ENCODE results near the gene HIF1A. TPM values are rescaled to one million over a fixed set of nuclear protein-coding genes. Genes with fewer than 3 reads are reported as not detected.

Gene HIF1A
- total and polyA plus RNA-seq, 2 experiments from 2014 or later: 113 to 242 TPM

DNA sequence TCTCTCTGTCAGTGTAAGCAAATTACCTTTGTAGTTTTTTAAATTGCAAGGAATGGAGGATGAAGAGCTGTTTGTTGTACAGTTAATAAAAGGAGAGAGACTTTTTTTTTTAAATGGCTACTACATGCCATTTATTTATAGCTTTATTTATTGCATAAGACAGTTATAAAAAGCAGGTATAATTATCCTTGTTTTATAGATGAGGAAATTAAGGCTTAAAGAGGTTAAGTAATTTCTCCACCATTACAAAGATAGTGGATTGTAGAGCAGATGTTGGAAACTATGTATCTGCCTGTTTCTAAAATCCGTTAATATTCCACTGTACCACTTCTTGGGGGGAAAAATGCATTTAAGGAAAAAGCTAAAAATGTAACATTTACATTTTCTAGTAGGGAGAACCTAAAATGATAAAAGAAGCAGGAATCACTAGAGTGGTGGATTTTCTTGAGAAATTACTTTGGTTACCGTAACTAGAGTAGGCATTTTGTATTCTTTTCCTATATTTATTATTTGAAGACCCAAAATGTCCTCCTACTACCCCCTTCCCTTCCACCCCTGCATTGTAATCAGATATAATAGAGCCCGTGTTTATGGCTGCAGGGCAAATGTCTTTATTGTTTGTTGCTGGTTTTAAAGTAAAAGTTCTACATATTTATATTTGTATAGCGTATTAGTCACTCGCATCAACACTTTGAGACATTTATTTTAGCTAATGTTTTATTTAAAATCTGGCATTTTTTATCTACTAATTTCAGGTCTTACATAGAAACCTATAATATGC lies 69.2 kb downstream of the HIF1A start:
- Histone ChIP-seq H3K27me3 (ENCODE audit: insufficient read depth) (no peaks in the 10 kb centered on the region), H3K79me2 (replicated peaks; ENCODE audit: insufficient read depth) (peaks cover 63% of the 10 kb centered on the region), H3K27ac (ENCODE audit: low read depth) (no peak overlapping the region), H3K4me3 (peak overlapping the region; percentile 79), H3K36me3 (ENCODE audit: insufficient read depth) (peaks cover 10% of the 10 kb centered on the region; the same call in 1 of the 2 replicates), H3F3A (replicated peaks; ENCODE audit: low read depth) (no peaks in the 10 kb centered on the region), H3K9me2 (ENCODE audit: insufficient read depth) (no peaks in the 10 kb centered on the region), H4K20me1 (replicated peaks; ENCODE audit: insufficient read depth) (no peaks in the 10 kb centered on the region; the same call in 1 of the 2 replicates), H3K4me2 (peak overlapping the region; percentile 85), H2AFZ (no peak overlapping the region), H3K4me1 (ENCODE audit: insufficient read depth) (peaks cover 25% of the 10 kb centered on the region)
- DNase-seq (ENCODE audit: low spot score) (no peak), ATAC-seq (no peak)
- no peak for TF ChIP-seq ZNF462 (CRISPR knock-in tag; IDR thresholded peaks at IDR 0.05)
- no peak for TF ChIP-seq JUNB (IDR thresholded peaks at IDR 0.05; ENCODE audit: unreplicated experiment)
- TF ChIP-seq EZH2phosphoT487 (IDR thresholded peaks at IDR 0.05; ENCODE audit: unreplicated experiment): no peak
- no peak for TF ChIP-seq NANOG (IDR thresholded peaks at IDR 0.05; ENCODE audit: borderline replicate concordance)
- TF ChIP-seq ZNF331 (CRISPR knock-in tag; IDR thresholded peaks at IDR 0.05; ENCODE audit: low read depth): no peak
- TF ChIP-seq ETS1 (IDR thresholded peaks at IDR 0.05): no peak
- TF ChIP-seq POLR2AphosphoS5 (IDR thresholded peaks at IDR 0.05; ENCODE audit: low read depth): no peak
- TF ChIP-seq, protein P1, sequence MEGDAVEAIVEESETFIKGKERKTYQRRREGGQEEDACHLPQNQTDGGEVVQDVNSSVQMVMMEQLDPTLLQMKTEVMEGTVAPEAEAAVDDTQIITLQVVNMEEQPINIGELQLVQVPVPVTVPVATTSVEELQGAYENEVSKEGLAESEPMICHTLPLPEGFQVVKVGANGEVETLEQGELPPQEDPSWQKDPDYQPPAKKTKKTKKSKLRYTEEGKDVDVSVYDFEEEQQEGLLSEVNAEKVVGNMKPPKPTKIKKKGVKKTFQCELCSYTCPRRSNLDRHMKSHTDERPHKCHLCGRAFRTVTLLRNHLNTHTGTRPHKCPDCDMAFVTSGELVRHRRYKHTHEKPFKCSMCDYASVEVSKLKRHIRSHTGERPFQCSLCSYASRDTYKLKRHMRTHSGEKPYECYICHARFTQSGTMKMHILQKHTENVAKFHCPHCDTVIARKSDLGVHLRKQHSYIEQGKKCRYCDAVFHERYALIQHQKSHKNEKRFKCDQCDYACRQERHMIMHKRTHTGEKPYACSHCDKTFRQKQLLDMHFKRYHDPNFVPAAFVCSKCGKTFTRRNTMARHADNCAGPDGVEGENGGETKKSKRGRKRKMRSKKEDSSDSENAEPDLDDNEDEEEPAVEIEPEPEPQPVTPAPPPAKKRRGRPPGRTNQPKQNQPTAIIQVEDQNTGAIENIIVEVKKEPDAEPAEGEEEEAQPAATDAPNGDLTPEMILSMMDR (conservative IDR thresholded peaks at IDR 0.05; ENCODE audit: low read depth in 2 of 2): no peak
- no peak for TF ChIP-seq STAT1 (IDR thresholded peaks at IDR 0.05; ENCODE audit: unreplicated experiment)
- no peak for TF ChIP-seq ZNF114 (CRISPR knock-in tag; IDR thresholded peaks at IDR 0.05)
- no peak for TF ChIP-seq EZH2 (IDR thresholded peaks at IDR 0.05; ENCODE audit: low read depth, unreplicated experiment)
- TF ChIP-seq REST (IDR thresholded peaks at IDR 0.05; ENCODE audit: unreplicated experiment): no peak
- no peak for TF ChIP-seq CREB1 (CRISPR knock-in tag; IDR thresholded peaks at IDR 0.05; ENCODE audit: low read depth)
- Mint-ChIP-seq H3K36me3 (ENCODE audit: low read depth) (peaks cover 23% of the 10 kb centered on the region), H3K4me3 (peak overlapping the region; percentile 99), H3K9me3 (no peaks in the 10 kb centered on the region), H3K4me1 (peaks cover 31% of the 10 kb centered on the region), H3K27me3 (ENCODE audit: insufficient read depth, low read depth, poor library complexity) (peaks cover 11% of the 10 kb centered on the region), H3K27ac (no peak overlapping the region; the same call in 1 of the 2 replicates)
